T-helper 17 cell (primary cell): Measurements from ENCODE around the gene DCAF8L2. TPM values are rescaled to one million over a fixed set of nuclear protein-coding genes. Genes with fewer than 3 reads are reported as not detected.
"Not testable (repeated sequence)": the region's sequence is repeated elsewhere in the genome, so short reads cannot be mapped to it uniquely, and the experiment has no call there.

Source experiments
- ATAC-seq: fragments of 150-1000 bp; cut with Tn5 transposase; 2 replicates; pipeline ENCODE4 v1.10.0; 2021; ENCODE audit warnings: mild to moderate bottlenecking, moderate library complexity
- DNase-seq, 3 donors: peaks; one replicate each; pipeline versions ENCODE4 v3.0.0 to v3.0.0-alpha.2; 2020 to 2021
- H3K9me3 ChIP-seq: one replicate; pipeline ENCODE4 v1.7.0; 2013; ENCODE audit warnings: low read length, mild to moderate bottlenecking; ENCODE audit not compliant: control insufficient read depth, poor library complexity, severe bottlenecking
- H3K27ac Mint-ChIP-seq: one replicate; pipeline ENCODE4 v1.8.0; 2022; ENCODE audit warnings: mild to moderate bottlenecking, moderate library complexity, mixed read lengths
- H3K27me3 Mint-ChIP-seq: one replicate; pipeline ENCODE4 v1.8.0; 2022; ENCODE audit warnings: mixed read lengths
- H3K36me3 Mint-ChIP-seq: one replicate; pipeline ENCODE4 v1.8.0; 2022; ENCODE audit warnings: low read depth, mixed read lengths
- H3K4me1 Mint-ChIP-seq: one replicate; pipeline ENCODE4 v1.8.0; 2022; ENCODE audit warnings: mild to moderate bottlenecking, mixed read lengths
- H3K4me3 Mint-ChIP-seq: one replicate; pipeline ENCODE4 v1.8.0; 2022; ENCODE audit warnings: mild to moderate bottlenecking, moderate library complexity, mixed read lengths
- total RNA-seq, 4 donors: library from RNA in 2 of 4; stranded (reverse) in 2 of 4; gene quantifications; one replicate each; pipeline ENCODE4 v1.2.3 and lab custom pipeline; 2022 to 2026

DCAF8L2 gene
- total RNA-seq, 2 donors from 2014 or later = not detected

DNA sequence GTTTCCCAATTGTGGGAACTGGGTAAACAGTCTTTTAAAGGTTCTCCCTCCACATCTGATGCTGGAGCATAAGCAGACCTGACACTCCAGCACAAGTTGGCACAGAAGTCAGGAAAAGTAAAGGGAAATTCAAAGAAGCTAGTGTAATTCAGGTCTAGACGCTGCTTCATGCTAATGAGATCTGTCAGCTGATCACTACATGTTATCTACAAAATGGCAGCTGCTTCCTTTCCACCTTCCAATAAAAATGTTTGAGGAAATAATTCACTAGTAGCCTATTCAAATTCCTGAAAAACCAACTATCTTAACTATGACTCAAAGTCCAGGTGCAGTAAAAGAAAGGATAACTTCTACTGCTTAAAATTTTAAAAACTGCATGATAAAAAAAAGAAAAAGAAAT lies 29.3 kb downstream of the DCAF8L2 start:
- Mint-ChIP-seq H3K4me1 (no peaks in the 10 kb centered on the region), H3K4me3 (no peak overlapping the region), H3K27ac (no peak overlapping the region), H3K36me3 (no peaks in the 10 kb centered on the region), H3K27me3 (no peaks in the 10 kb centered on the region)
- H3K9me3 ChIP-seq = no peaks in the 10 kb centered on the region
- DNase-seq (no peak), ATAC-seq (no peak)

- no peak overlapping the region for H3K27ac Mint-ChIP-seq
- H3K9me3 ChIP-seq = no peaks in the 10 kb centered on the region
- DNase-seq (no peak), ATAC-seq (no peak)
- no peak overlapping the region for H3K4me3 Mint-ChIP-seq
- no peaks in the 10 kb centered on the region for H3K36me3 Mint-ChIP-seq
- no peaks in the 10 kb centered on the region for H3K27me3 Mint-ChIP-seq
- no peaks in the 10 kb centered on the region for H3K4me1 Mint-ChIP-seq
These were observed 29.8 kb downstream of the DCAF8L2 start for GRCh38 chrX:27619975-27620374.

DNA sequence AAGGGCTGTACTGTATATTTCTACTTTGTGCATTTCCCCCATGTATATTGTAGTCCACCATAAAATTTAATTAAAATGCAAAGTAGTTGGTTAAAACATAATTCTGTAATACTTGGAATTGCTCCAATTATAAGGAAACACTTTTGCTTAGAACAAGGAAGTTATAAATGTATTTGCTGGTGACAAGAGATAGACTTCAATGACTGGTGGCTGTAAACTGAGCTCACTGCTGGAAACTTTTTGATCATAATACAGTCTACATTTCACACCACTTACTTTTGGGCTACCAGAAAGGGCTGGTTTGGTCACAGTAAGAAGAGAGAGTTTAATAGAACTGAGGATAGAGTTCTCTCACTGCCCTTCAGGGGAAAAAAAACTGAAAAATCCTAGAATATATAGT lies 32.7 kb downstream of the DCAF8L2 start:
- Mint-ChIP-seq H3K4me3 (no peak overlapping the region), H3K27me3 (no peaks in the 10 kb centered on the region), H3K36me3 (no peaks in the 10 kb centered on the region), H3K4me1 (no peaks in the 10 kb centered on the region), H3K27ac (no peak overlapping the region)
- ATAC-seq = no peak
- H3K9me3 ChIP-seq = no peaks in the 10 kb centered on the region
- DNase-seq = no peak

GRCh38 chrX:27626066-27626465 lies 35.9 kb downstream of the DCAF8L2 start:
- no peaks in the 10 kb centered on the region for H3K4me1 Mint-ChIP-seq
- H3K9me3 ChIP-seq = no peaks in the 10 kb centered on the region
- H3K4me3 Mint-ChIP-seq = no peak overlapping the region
- DNase-seq = no peak
- no peak for ATAC-seq
- H3K27ac Mint-ChIP-seq = no peak overlapping the region
- H3K36me3 Mint-ChIP-seq = no peaks in the 10 kb centered on the region
- H3K27me3 Mint-ChIP-seq = no peaks in the 10 kb centered on the region

GRCh38 chrX:27633328-27633727 lies 43.2 kb downstream of the DCAF8L2 start:
- H3K9me3 ChIP-seq = no peaks in the 10 kb centered on the region
- Mint-ChIP-seq H3K36me3 (no peaks in the 10 kb centered on the region), H3K27ac (no peak overlapping the region), H3K4me3 (no peak overlapping the region), H3K4me1 (no peaks in the 10 kb centered on the region), H3K27me3 (no peaks in the 10 kb centered on the region)
- ATAC-seq (no peak), DNase-seq (no peak)

GRCh38 chrX:27656581-27656980 lies 66.4 kb downstream of the DCAF8L2 start:
- no peaks in the 10 kb centered on the region for H3K4me1 Mint-ChIP-seq
- no peaks in the 10 kb centered on the region for H3K9me3 ChIP-seq
- no peak for ATAC-seq
- no peaks in the 10 kb centered on the region for H3K27me3 Mint-ChIP-seq
- H3K36me3 Mint-ChIP-seq = no peaks in the 10 kb centered on the region
- DNase-seq = no peak
- no peak overlapping the region for H3K27ac Mint-ChIP-seq
- H3K4me3 Mint-ChIP-seq = no peak overlapping the region

DNA sequence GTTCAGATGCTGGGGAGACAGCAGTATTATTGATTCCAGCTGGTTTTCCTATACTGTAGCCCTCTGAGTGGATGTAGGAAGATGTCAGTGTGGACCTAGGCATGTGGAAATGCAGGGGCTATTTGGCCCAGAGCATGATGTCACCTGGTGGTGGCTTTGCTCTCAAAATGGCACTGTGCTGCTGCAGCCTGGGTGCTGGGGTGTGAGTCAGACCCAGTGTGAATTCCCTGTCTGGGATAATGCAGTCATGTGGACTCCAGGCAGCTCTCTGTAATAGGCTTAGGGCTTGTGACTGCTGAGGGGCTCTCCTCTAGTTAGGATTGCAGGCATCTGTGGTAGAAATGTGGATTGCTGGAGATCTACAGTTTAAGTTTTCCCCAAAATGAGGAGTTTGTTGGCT lies 70.7 kb downstream of the DCAF8L2 start:
- H3K27me3 Mint-ChIP-seq = no peaks in the 10 kb centered on the region
- no peaks in the 10 kb centered on the region for H3K9me3 ChIP-seq
- no peaks in the 10 kb centered on the region for H3K36me3 Mint-ChIP-seq
- DNase-seq (no peak), ATAC-seq (no peak)
- H3K4me1 Mint-ChIP-seq = no peaks in the 10 kb centered on the region
- no peak overlapping the region for H3K27ac Mint-ChIP-seq
- H3K4me3 Mint-ChIP-seq = no peak overlapping the region

GRCh38 chrX:27671234-27671633 lies 81.1 kb downstream of the DCAF8L2 start:
- no peak overlapping the region for H3K4me3 Mint-ChIP-seq
- no peaks in the 10 kb centered on the region for H3K9me3 ChIP-seq

DNA sequence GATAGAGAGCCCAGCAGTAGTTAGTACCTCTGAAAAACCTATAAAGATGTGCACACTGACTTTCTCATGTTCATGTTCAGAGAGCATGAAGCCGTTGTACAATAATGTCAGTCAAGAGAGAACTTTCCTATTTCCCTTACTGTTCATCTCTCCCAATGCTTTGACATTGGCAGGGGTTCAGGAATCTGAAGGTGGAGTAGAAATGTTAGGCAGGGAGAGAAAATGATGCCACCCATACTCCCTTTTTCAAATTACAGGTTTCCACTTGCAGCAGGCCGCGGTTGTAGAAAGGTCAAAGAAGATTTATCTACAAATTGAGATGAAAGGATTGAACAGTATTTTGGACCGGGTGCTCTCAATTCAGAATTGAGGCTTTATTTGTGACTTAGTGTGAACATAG lies 84.3 kb downstream of the DCAF8L2 start:
- DNase-seq (no peak), ATAC-seq (no peak)
- no peaks in the 10 kb centered on the region for H3K9me3 ChIP-seq
- no peak overlapping the region for H3K4me3 Mint-ChIP-seq
- H3K36me3 Mint-ChIP-seq = no peaks in the 10 kb centered on the region
- no peaks in the 10 kb centered on the region for H3K27me3 Mint-ChIP-seq
- H3K4me1 Mint-ChIP-seq = no peaks in the 10 kb centered on the region
- H3K27ac Mint-ChIP-seq = no peak overlapping the region

More at GRCh38 chrX:27671234-27671633, 81.1 kb downstream of the DCAF8L2 start:
- ATAC-seq (no peak), DNase-seq (no peak)
- Mint-ChIP-seq H3K27me3 (no peaks in the 10 kb centered on the region), H3K4me1 (no peaks in the 10 kb centered on the region), H3K36me3 (no peaks in the 10 kb centered on the region), H3K27ac (no peak overlapping the region)

DNA sequence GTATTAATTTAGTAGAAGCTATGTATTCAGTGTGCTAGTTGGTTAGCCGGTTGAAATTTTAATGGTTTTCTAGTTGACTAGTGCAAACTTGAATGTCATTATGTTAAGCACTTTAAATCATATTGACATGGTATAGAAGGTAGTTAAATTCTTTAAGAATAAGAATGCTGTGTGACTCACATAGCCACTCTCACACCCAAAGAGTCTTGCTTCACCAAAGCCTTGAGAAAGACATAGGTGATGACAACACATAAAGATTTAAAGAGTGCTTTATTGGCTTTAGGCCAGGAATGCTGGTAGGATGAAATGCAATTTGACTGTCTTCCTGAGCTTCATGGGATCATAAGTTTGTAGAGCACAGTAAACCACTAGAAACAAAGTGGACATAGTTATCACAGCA lies 85.3 kb downstream of the DCAF8L2 start:
- no peak for DNase-seq
- Mint-ChIP-seq H3K36me3 (no peaks in the 10 kb centered on the region), H3K4me3 (no peak overlapping the region), H3K4me1 (no peaks in the 10 kb centered on the region), H3K27me3 (no peaks in the 10 kb centered on the region), H3K27ac (no peak overlapping the region)
- ATAC-seq = no peak
- no peaks in the 10 kb centered on the region for H3K9me3 ChIP-seq

GRCh38 chrX:27679281-27679680 lies 89.1 kb downstream of the DCAF8L2 start:
- no peak for DNase-seq
- H3K36me3 Mint-ChIP-seq = no peaks in the 10 kb centered on the region
- no peak overlapping the region for H3K27ac Mint-ChIP-seq
- H3K4me3 Mint-ChIP-seq = no peak overlapping the region
- no peaks in the 10 kb centered on the region for H3K4me1 Mint-ChIP-seq
- H3K9me3 ChIP-seq = no peaks in the 10 kb centered on the region
- ATAC-seq = no peak
- H3K27me3 Mint-ChIP-seq = no peaks in the 10 kb centered on the region

- no peaks in the 10 kb centered on the region for H3K9me3 ChIP-seq
- no peak for ATAC-seq
- H3K27me3 Mint-ChIP-seq = no peaks in the 10 kb centered on the region
- no peak for DNase-seq
- no peaks in the 10 kb centered on the region for H3K36me3 Mint-ChIP-seq
- H3K4me1 Mint-ChIP-seq = no peaks in the 10 kb centered on the region
- no peak overlapping the region for H3K27ac Mint-ChIP-seq
- H3K4me3 Mint-ChIP-seq = no peak overlapping the region
These were observed 90.6 kb downstream of the DCAF8L2 start for GRCh38 chrX:27680726-27681125.

DNA sequence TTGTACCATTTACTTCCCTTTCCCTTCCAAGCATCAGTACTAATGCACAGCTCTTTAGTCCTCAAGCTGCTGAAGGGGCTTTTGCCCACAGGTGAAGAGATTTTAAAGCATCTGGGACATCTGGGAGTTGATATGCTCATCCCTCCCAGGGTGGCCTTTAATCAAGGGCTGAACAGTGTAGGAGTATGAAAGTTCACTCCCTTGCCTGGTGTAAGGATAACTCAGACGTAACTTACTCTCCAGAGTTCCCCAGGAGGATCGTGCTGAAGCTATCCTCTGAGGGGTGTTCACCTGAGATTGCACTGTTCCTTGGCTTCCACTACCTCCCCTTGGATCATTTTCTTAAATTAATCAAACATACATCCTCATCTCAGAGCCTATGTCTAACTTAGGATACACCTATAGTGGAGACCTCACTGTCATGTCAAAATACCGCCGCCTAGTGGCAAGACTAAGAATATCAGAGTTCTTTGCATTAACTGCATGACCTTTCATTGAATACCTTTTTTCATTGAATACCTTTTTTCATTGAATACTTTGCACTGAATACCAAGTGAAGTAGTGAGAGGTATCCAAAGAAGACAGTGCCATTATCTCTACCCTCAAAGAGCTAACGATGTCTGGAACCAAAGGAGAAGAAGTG lies 93.5 kb downstream of the DCAF8L2 start:
- H3K4me1 Mint-ChIP-seq = not testable (repeated sequence)

DNA sequence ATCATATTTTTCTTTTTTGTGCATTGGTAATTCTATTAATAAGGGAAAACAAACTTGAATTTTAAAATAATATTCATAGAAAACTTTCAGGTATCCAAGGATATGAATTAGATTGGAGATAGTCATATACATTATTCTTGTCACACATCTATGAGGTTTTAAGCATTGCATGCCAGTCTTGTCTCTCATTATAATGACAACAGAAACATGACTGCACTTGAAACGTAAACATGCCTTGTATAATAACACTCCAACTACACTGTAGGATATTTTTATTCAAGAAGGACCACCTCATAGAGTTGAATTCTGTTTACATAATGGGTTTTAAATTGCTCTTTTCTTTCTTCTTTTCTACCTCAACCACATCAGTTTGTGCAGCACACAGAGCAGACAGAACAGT lies 104.5 kb downstream of the DCAF8L2 start:
- no peak overlapping the region for H3K27ac Mint-ChIP-seq
- no peaks in the 10 kb centered on the region for H3K4me1 Mint-ChIP-seq
- no peaks in the 10 kb centered on the region for H3K9me3 ChIP-seq
- H3K4me3 Mint-ChIP-seq = no peak overlapping the region
- ATAC-seq (no peak), DNase-seq (no peak)
- H3K27me3 Mint-ChIP-seq = no peaks in the 10 kb centered on the region
- no peaks in the 10 kb centered on the region for H3K36me3 Mint-ChIP-seq

More for the DNA sequence above, 93.5 kb downstream of the DCAF8L2 start:
- H3K27ac Mint-ChIP-seq, H3K9me3 ChIP-seq, ATAC-seq, H3K4me3 Mint-ChIP-seq, H3K27me3 Mint-ChIP-seq, H3K36me3 Mint-ChIP-seq, DNase-seq: not testable (repeated sequence)
